Measurements from ENCODE around the gene TNF. TPM values are rescaled to one million over a fixed set of nuclear protein-coding genes. Genes with fewer than 3 reads are reported as not detected.

TNF gene
- total and polyA plus RNA-seq, 2 of the 13 experiments (the other 11 are each of a cell fraction or from before 2014, with no cell fraction given), result not detected

GRCh38 chr6:31546958-31547726 is 28.2 kb upstream of the TNF start, which contains the start of gene NFKBIL1 (continued):
- TF ChIP-seq ELF3 (CRISPR knock-in tag; IDR thresholded peaks at IDR 0.05), result peak; percentile 75; the same call in 1 of the 2 replicates
- no peak for TF ChIP-seq HDAC6 (IDR thresholded peaks at IDR 0.05; ENCODE audit: low read depth, low read length)
- TF ChIP-seq ZNF646 (CRISPR knock-in tag; IDR thresholded peaks at IDR 0.05), result no peak
- no peak for TF ChIP-seq NFE2L1 (CRISPR knock-in tag; IDR thresholded peaks at IDR 0.05; ENCODE audit: borderline replicate concordance)
- no peak for TF ChIP-seq ONECUT2 (CRISPR knock-in tag; IDR thresholded peaks at IDR 0.05)
- TF ChIP-seq HMG20B (CRISPR knock-in tag; conservative IDR thresholded peaks at IDR 0.05), result no peak
- 0 out of 2 replicates have a peak, but pooled peaks have one; percentile 61 for TF ChIP-seq SMYD3 (CRISPR knock-in tag; IDR thresholded peaks at IDR 0.05)
- 0 out of 2 replicates have a peak, but pooled peaks have one; percentile 22 for TF ChIP-seq TOPORS (CRISPR knock-in tag; IDR thresholded peaks at IDR 0.05)
- TF ChIP-seq ZNF230 (CRISPR knock-in tag; IDR thresholded peaks at IDR 0.05), result no peak; the same call in 1 of the 2 replicates
- no peak for TF ChIP-seq AHDC1 (CRISPR knock-in tag; IDR thresholded peaks at IDR 0.05; ENCODE audit: borderline replicate concordance)
- peak; percentile 73; the same call in 1 of the 2 replicates for TF ChIP-seq SRF (IDR thresholded peaks at IDR 0.05; ENCODE audit: low read depth, low read length)
- TF ChIP-seq TAF15 (IDR thresholded peaks at IDR 0.05; ENCODE audit: low read depth, low read length, poor library complexity, severe bottlenecking), result no peak
- TF ChIP-seq ZNF703 (CRISPR knock-in tag; IDR thresholded peaks at IDR 0.05; ENCODE audit: borderline replicate concordance), result no peak
- peak; percentile 64; the same call in 1 of the 2 replicates for TF ChIP-seq JUN (CRISPR knock-in tag; IDR thresholded peaks at IDR 0.05)
- 0 out of 2 replicates have a peak, but pooled peaks have one; percentile 21 for TF ChIP-seq HIVEP1 (CRISPR knock-in tag; IDR thresholded peaks at IDR 0.05)
- peak; percentile 88 for TF ChIP-seq IKZF5 (CRISPR knock-in tag; IDR thresholded peaks at IDR 0.05)
